Measurements from ENCODE around the gene BMP3. TPM values are rescaled to one million over a fixed set of nuclear protein-coding genes. Genes with fewer than 3 reads are reported as not detected.

Gene BMP3
- polyA plus RNA-seq, 3 donors = not detected

GRCh38 chr4:81093720-81094401 lies 63.4 kb downstream of the BMP3 start:
- Mint-ChIP-seq H3K36me3 (no peaks in the 10 kb centered on the region), H3K27me3 (ENCODE audit: low read depth in 3 of 3) (no peaks in the 10 kb centered on the region), H3K9me3 (peaks cover 0 to 5% (median 0%) of the 10 kb centered on the region in 7 donors), H3K4me1 (no peaks in the 10 kb centered on the region), H3K27ac (no peak overlapping the region), H3K4me3 (no peak overlapping the region)
- TF ChIP-seq CTCF (IDR thresholded peaks at IDR 0.05) = no peak
- Histone ChIP-seq H3K9ac (ENCODE audit: insufficient read depth, low read length, poor library complexity, severe bottlenecking) (no peak overlapping the region), H3K4me2 (replicated peaks; ENCODE audit: extremely low read depth, low read length, poor library complexity, severe bottlenecking) (no peak overlapping the region), H2AFZ (ENCODE audit: insufficient read depth, low read depth, low read length, poor library complexity, severe bottlenecking) (no peak overlapping the region), H3K36me3 (replicated peaks in 1 of 2; ENCODE audit: control insufficient read depth in 1 of 2, insufficient read depth in 2 of 2, low read length in 2 of 2) (no peaks in the 10 kb centered on the region), H4K20me1 (ENCODE audit: insufficient read depth, low read length) (no peaks in the 10 kb centered on the region), H3K27me3 (ENCODE audit: control insufficient read depth in 2 of 2, insufficient read depth in 2 of 2, low read length in 2 of 2) (no peaks in the 10 kb centered on the region), H3K4me3 (replicated peaks in 1 of 3; ENCODE audit: low read depth in 2 of 3, low read length in 3 of 3) (no peak overlapping the region), H3K27ac (ENCODE audit: low read depth in 1 of 2, low read length in 2 of 2) (no peak overlapping the region), H3K79me2 (ENCODE audit: insufficient read depth, low read length) (no peaks in the 10 kb centered on the region), H3K4me1 (ENCODE audit: control insufficient read depth in 1 of 2, insufficient read depth in 2 of 2, low read length in 2 of 2) (no peaks in the 10 kb centered on the region), H3K9me3 (replicated peaks in 1 of 2; ENCODE audit: control insufficient read depth in 1 of 2, insufficient read depth in 1 of 2, low read length in 2 of 2) (no peaks in the 10 kb centered on the region)
- intact Hi-C loops (cut with micrococcal nuclease) = no loop called here
- WGBS (ENCODE audit: insufficient coverage) = no CpG with 5 or more reads among the region's 2 CpGs
- DNase-seq = no peak

GRCh38 chr4:81095389-81095788 lies 64.9 kb downstream of the BMP3 start:
- no peak overlapping the region for H3K27ac ChIP-seq (ENCODE audit: low read depth in 1 of 2, low read length in 2 of 2)
- no peaks in the 10 kb centered on the region for H3K4me1 ChIP-seq (ENCODE audit: control insufficient read depth in 1 of 2, insufficient read depth in 2 of 2, low read length in 2 of 2)
- Mint-ChIP-seq H3K36me3 (no peaks in the 10 kb centered on the region), H3K4me1 (no peaks in the 10 kb centered on the region), H3K4me3 (no peak overlapping the region), H3K9me3 (peaks cover 0 to 7% (median 0%) of the 10 kb centered on the region in 7 donors), H3K27ac (no peak overlapping the region), H3K27me3 (ENCODE audit: low read depth in 3 of 3) (no peaks in the 10 kb centered on the region)
- H3K79me2 ChIP-seq (ENCODE audit: insufficient read depth, low read length) = no peaks in the 10 kb centered on the region
- WGBS (ENCODE audit: insufficient coverage) = no CpG with 5 or more reads among the region's 2 CpGs
- no peak overlapping the region for H3K4me3 ChIP-seq (replicated peaks in 1 of 3; ENCODE audit: low read depth in 2 of 3, low read length in 3 of 3)
- no peaks in the 10 kb centered on the region for H3K36me3 ChIP-seq (replicated peaks in 1 of 2; ENCODE audit: control insufficient read depth in 1 of 2, insufficient read depth in 2 of 2, low read length in 2 of 2)
- no peaks in the 10 kb centered on the region for H3K9me3 ChIP-seq (replicated peaks in 1 of 2; ENCODE audit: control insufficient read depth in 1 of 2, insufficient read depth in 1 of 2, low read length in 2 of 2)
- no peak overlapping the region for H3K4me2 ChIP-seq (replicated peaks; ENCODE audit: extremely low read depth, low read length, poor library complexity, severe bottlenecking)
- no peaks in the 10 kb centered on the region for H4K20me1 ChIP-seq (ENCODE audit: insufficient read depth, low read length)
- no peak for TF ChIP-seq CTCF (IDR thresholded peaks at IDR 0.05)
- no peak for DNase-seq
- no peak overlapping the region for H2AFZ ChIP-seq (ENCODE audit: insufficient read depth, low read depth, low read length, poor library complexity, severe bottlenecking)
- H3K9ac ChIP-seq (ENCODE audit: insufficient read depth, low read length, poor library complexity, severe bottlenecking) = no peak overlapping the region
- H3K27me3 ChIP-seq (ENCODE audit: control insufficient read depth in 2 of 2, insufficient read depth in 2 of 2, low read length in 2 of 2) = no peaks in the 10 kb centered on the region
- intact Hi-C loops (cut with micrococcal nuclease) = no loop called here

Data from CD14-positive monocyte (primary cell).